Measurements from ENCODE around the gene MRNIP. TPM values are rescaled to one million over a fixed set of nuclear protein-coding genes. Genes with fewer than 3 reads are reported as not detected.

Gene MRNIP
- total RNA-seq, 1 experiment from 2014 or later, result 31.1 TPM

GRCh38 chr5:179870403-179870903 is 11.8 kb upstream of the MRNIP start:
- peak; percentile 81 for DNase-seq
- Histone ChIP-seq H3K14ac (ENCODE audit: insufficient read depth, low read length) (no peak overlapping the region), H3K4me1 (ENCODE audit: insufficient read depth, low read length) (no peaks in the 10 kb centered on the region), H2BK15ac (ENCODE audit: low read depth, low read length) (no peak overlapping the region), H4K20me1 (ENCODE audit: control insufficient read depth, insufficient read depth, insufficient read length) (no peaks in the 10 kb centered on the region), H3K9ac (ENCODE audit: extremely low read depth, insufficient read length, low read length) (no peak overlapping the region), H3K23ac (ENCODE audit: insufficient read length, low read depth, low read length) (no peak overlapping the region), H3K27ac (ENCODE audit: insufficient read length, low read depth, low read length) (no peak overlapping the region), H4K5ac (ENCODE audit: insufficient read length, low read depth, low read length) (no peak overlapping the region), H4K91ac (ENCODE audit: insufficient read length, low read depth, low read length) (no peak overlapping the region), H3K79me2 (ENCODE audit: insufficient read depth, low read length) (no peaks in the 10 kb centered on the region), H2AK5ac (ENCODE audit: insufficient read length, low read length) (no peak overlapping the region), H3K9me3 (ENCODE audit: control insufficient read depth, low read depth, low read length) (no peaks in the 10 kb centered on the region), H3K56ac (ENCODE audit: insufficient read length, low read depth, low read length) (no peak overlapping the region), H2BK120ac (ENCODE audit: low read depth, low read length, poor library complexity, severe bottlenecking) (no peak overlapping the region), H2BK12ac (ENCODE audit: insufficient read length, low read depth, low read length) (no peak overlapping the region), H3T11ph (ENCODE audit: low read length) (no peak overlapping the region), H3K23me2 (ENCODE audit: insufficient read length, low read depth, low read length, poor library complexity, severe bottlenecking) (no peaks in the 10 kb centered on the region), H3K79me1 (ENCODE audit: insufficient read depth, low read depth, low read length, poor library complexity, severe bottlenecking) (no peaks in the 10 kb centered on the region), H3K4me2 (ENCODE audit: insufficient read depth, insufficient read length, low read length) (no peak overlapping the region), H3K18ac (ENCODE audit: insufficient read length, low read depth, low read length) (no peak overlapping the region), H2AFZ (ENCODE audit: low read length) (no peak overlapping the region), H3K4ac (ENCODE audit: low read depth, low read length) (no peak overlapping the region), H4K8ac (replicated peaks; ENCODE audit: insufficient read length, low read depth, low read length) (no peak overlapping the region), H2BK20ac (ENCODE audit: low read depth, low read length, poor library complexity, severe bottlenecking) (no peak overlapping the region), H2BK5ac (ENCODE audit: insufficient read length, low read length) (no peak overlapping the region), H3K27me3 (ENCODE audit: insufficient read depth, low read length) (no peaks in the 10 kb centered on the region)
- TF ChIP-seq CTCF (conservative IDR thresholded peaks at IDR 0.05), result peak; percentile 67; the same call in 2 of the 3 replicates
- Mint-ChIP-seq H3K4me1 (peaks cover 9 to 23% of the 10 kb centered on the region in 2 experiments), H3K9me3 (no peaks in the 10 kb centered on the region), H3K4me3 (no peak overlapping the region), H3K27me3 (ENCODE audit: low read depth) (peaks cover 1% of the 10 kb centered on the region; the same call in 1 of the 2 replicates), H3K36me3 (ENCODE audit: insufficient read depth in 1 of 3, low read depth in 3 of 3) (peaks cover 8 to 40% (median 39%) of the 10 kb centered on the region in 3 experiments; a peak in 6 of 7 replicates), H3K27ac (0 out of 7 replicates have a peak overlapping the region, but pooled peaks of 1 of the 3 experiments have one; percentile 72)
- WGBS (ENCODE audit: extremely low coverage, insufficient read length, low lambda C conversion rate), result no CpG with 5 or more reads among the region's 17 CpGs

All from H9 (cell line).